Neural progenitor cell (in vitro differentiated cells): ENCODE results near the gene IDE. TPM values are rescaled to one million over a fixed set of nuclear protein-coding genes. Genes with fewer than 3 reads are reported as not detected.
A peak's percentile ranks its signal among the peaks of the same experiment; 100 is the strongest.

Experiments used
- DNase-seq: peaks from one replicate; pipeline ENCODE4 v3.0.0-alpha.2; 2016; ENCODE audit warnings: low spot score
- H2AFZ ChIP-seq: fragments of 200-600 bp; sonication (generic); replicated peaks from 2 replicates; pipeline ENCODE4 v1.6.1; 2016; ENCODE audit warnings: antibody characterized with exemption
- H3F3A ChIP-seq: fragments of 200-600 bp; sonication (generic); 2 replicates; pipeline ENCODE4 v1.6.1; 2016; ENCODE audit warnings: antibody characterized with exemption, low read depth
- H3K27ac ChIP-seq: fragments of 200-600 bp; sonication (generic); 2 replicates; pipeline ENCODE4 v1.5.1; 2016; ENCODE audit warnings: mild to moderate bottlenecking
- H3K27me3 ChIP-seq: fragments of 200-600 bp; sonication (generic); 2 replicates; pipeline ENCODE4 v1.6.1; 2016; ENCODE audit warnings: mild to moderate bottlenecking, moderate library complexity
- H3K36me3 ChIP-seq: fragments of 200-600 bp; sonication (generic); 2 replicates; pipeline ENCODE4 v1.5.1; 2016
- H3K4me1 ChIP-seq: fragments of 200-600 bp; sonication (generic); 2 replicates; pipeline ENCODE4 v1.6.1; 2016; ENCODE audit warnings: mixed run types
- H3K4me2 ChIP-seq: fragments of 200-600 bp; sonication (generic); 2 replicates; pipeline ENCODE4 v1.6.1; 2016
- H3K4me3 ChIP-seq: fragments of 200-600 bp; sonication (generic); 2 replicates; pipeline ENCODE4 v1.5.1; 2016
- H3K79me2 ChIP-seq: fragments of 200-600 bp; sonication (generic); 2 replicates; pipeline ENCODE4 v1.6.1; 2016; ENCODE audit warnings: low read depth
- H3K9ac ChIP-seq: fragments of 200-600 bp; sonication (generic); 2 replicates; pipeline ENCODE4 v1.6.1; 2016
- H3K9me3 ChIP-seq: fragments of 200-600 bp; sonication (generic); 2 replicates; pipeline ENCODE4 v1.5.1; 2016; ENCODE audit warnings: low read depth
- H4K20me1 ChIP-seq: fragments of 200-600 bp; sonication (generic); 2 replicates; pipeline ENCODE4 v1.6.1; 2016; ENCODE audit warnings: low read depth
- H3K27ac Mint-ChIP-seq: 3 replicates; pipeline ENCODE4 v1.8.0; 2021; ENCODE audit warnings: mixed read lengths
- H3K27me3 Mint-ChIP-seq: 2 replicates; pipeline ENCODE4 v1.8.0; 2022; ENCODE audit warnings: low read depth, mild to moderate bottlenecking, inconsistent platforms, moderate library complexity, mixed read lengths; ENCODE audit not compliant: insufficient read depth
- H3K36me3 Mint-ChIP-seq: 3 replicates; pipeline ENCODE4 v1.8.0; 2021; ENCODE audit warnings: mixed read lengths
- H3K4me1 Mint-ChIP-seq: 3 replicates; pipeline ENCODE4 v1.8.0; 2021; ENCODE audit warnings: mixed read lengths
- H3K4me3 Mint-ChIP-seq: 3 replicates; pipeline ENCODE4 v1.8.0; 2021; ENCODE audit warnings: mild to moderate bottlenecking, moderate library complexity, mixed read lengths
- H3K9me3 Mint-ChIP-seq: 3 replicates; pipeline ENCODE4 v1.8.0; 2020; ENCODE audit warnings: mixed read lengths
- CTCF ChIP-seq: fragments of 200-600 bp; sonication (generic); IDR thresholded peaks from 2 replicates; pipeline ENCODE4 v1.5.1; 2017; ENCODE audit warnings: antibody characterized with exemption, mild to moderate bottlenecking
- EZH2 ChIP-seq: fragments of 200-600 bp; sonication (generic); IDR thresholded peaks from 2 replicates; pipeline ENCODE4 v1.6.1; 2017; ENCODE audit warnings: antibody characterized with exemption, mild to moderate bottlenecking, moderate library complexity
- EZH2phosphoT487 ChIP-seq: fragments of 200-600 bp; sonication (generic); IDR thresholded peaks from 2 replicates; pipeline ENCODE4 v1.6.1; 2017; ENCODE audit warnings: antibody characterized with exemption
- total RNA-seq: library from RNA; depleted of rRNA; stranded (reverse); fragments of >200 nt; gene quantifications from 2 replicates; pipeline ENCODE4 v1.2.3, GENCODE V29; 2015; ENCODE audit warnings: low replicate concordance

Gene IDE
- total RNA-seq, 1 donor from 2014 or later: 44.8 TPM

DNA sequence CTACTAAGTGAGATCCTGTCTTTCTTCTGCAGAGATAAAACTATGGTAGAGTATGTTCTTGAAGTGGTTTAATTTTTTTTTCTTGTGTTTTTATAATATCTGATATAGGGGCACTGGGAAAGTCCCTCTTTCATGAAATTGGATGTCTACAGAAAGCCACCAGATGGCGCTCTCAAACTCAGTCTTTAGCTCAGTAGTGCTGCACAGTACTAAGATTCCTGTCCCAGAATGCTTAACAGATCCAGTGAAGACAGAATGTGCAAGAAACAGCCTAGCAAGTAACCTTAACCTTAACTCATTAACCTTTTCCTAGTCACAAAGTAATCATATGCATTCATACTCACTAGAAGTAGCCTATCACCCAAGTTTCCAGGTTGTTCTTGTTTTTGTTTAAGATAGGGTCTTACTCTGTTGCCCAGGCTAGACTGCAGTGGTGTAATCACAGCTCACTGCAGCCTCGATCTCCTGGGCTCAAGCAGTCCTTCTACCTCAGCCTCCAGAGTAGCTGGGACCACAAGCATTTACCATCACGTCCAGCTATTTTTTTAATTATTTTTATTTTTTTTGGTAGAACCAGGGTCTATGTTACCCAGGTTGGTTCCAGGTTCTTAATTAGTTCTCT lies 56.7 kb downstream of the IDE start:
- no peak overlapping the region for H3K27ac ChIP-seq
- H3K27me3 ChIP-seq: no peaks in the 10 kb centered on the region
- H3K4me2 ChIP-seq: no peak overlapping the region
- H3K36me3 Mint-ChIP-seq: peaks cover 4% of the 10 kb centered on the region
- peaks cover 3% of the 10 kb centered on the region for H4K20me1 ChIP-seq
- peak; percentile 83 for DNase-seq
- no peak overlapping the region for H3K27ac Mint-ChIP-seq
- no peak overlapping the region for H3K4me3 Mint-ChIP-seq
- no peaks in the 10 kb centered on the region for H3K27me3 Mint-ChIP-seq
- H2AFZ ChIP-seq: no peak overlapping the region
- no peaks in the 10 kb centered on the region for H3K4me1 Mint-ChIP-seq
- H3K9me3 Mint-ChIP-seq: no peaks in the 10 kb centered on the region
- no peak overlapping the region for H3K9ac ChIP-seq
- no peaks in the 10 kb centered on the region for H3K79me2 ChIP-seq
- TF ChIP-seq EZH2: no peak
- peak; percentile 89 for TF ChIP-seq CTCF
- no peak for TF ChIP-seq EZH2phosphoT487
- H3F3A ChIP-seq: peaks cover 18% of the 10 kb centered on the region
- H3K36me3 ChIP-seq: peaks cover 6% of the 10 kb centered on the region
- no peaks in the 10 kb centered on the region for H3K9me3 ChIP-seq
- H3K4me1 ChIP-seq: peaks cover 5% of the 10 kb centered on the region
- no peak overlapping the region for H3K4me3 ChIP-seq

- Mint-ChIP-seq H3K27ac (no peak overlapping the region), H3K9me3 (no peaks in the 10 kb centered on the region), H3K4me3 (no peak overlapping the region), H3K27me3 (no peaks in the 10 kb centered on the region), H3K4me1 (peaks cover 25% of the 10 kb centered on the region), H3K36me3 (peaks cover 16% of the 10 kb centered on the region)
- H3K4me1 ChIP-seq: peaks cover 17% of the 10 kb centered on the region
- DNase-seq: no peak
- peaks cover 3% of the 10 kb centered on the region for H4K20me1 ChIP-seq
- peaks cover 13% of the 10 kb centered on the region for H3K36me3 ChIP-seq
- no peaks in the 10 kb centered on the region for H3K9me3 ChIP-seq
- no peak overlapping the region for H3K4me3 ChIP-seq
- peaks cover 18% of the 10 kb centered on the region for H3F3A ChIP-seq
- no peak overlapping the region for H2AFZ ChIP-seq
- TF ChIP-seq EZH2phosphoT487 (no peak), CTCF (no peak), EZH2 (no peak)
- no peak overlapping the region for H3K9ac ChIP-seq
- no peak overlapping the region for H3K4me2 ChIP-seq
- no peaks in the 10 kb centered on the region for H3K27me3 ChIP-seq
- no peaks in the 10 kb centered on the region for H3K79me2 ChIP-seq
- H3K27ac ChIP-seq: no peak overlapping the region
These were observed 65.0 kb downstream of the IDE start for GRCh38 chr10:92508866-92509265.

DNA sequence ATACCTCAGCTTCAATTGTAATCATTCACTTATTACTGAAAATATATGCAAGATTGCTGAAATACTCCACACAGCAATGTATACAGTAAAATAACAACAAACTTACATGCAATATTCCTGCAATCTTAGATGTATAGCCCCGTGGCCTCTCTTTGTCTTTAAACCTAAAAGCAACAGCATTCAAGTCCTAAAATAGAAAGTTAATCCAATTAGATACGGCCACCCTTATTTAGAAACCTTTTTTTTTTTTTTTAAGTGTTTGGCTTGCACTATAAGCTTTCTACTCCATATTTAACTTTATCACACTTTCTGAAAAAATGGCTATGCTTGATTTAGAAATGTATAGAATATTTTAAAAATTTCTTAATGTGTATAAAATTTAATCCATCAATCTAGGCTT lies 67.6 kb downstream of the IDE start:
- Histone ChIP-seq H3K79me2 (no peaks in the 10 kb centered on the region), H3K9ac (no peak overlapping the region), H3F3A (peaks cover 7% of the 10 kb centered on the region), H2AFZ (no peak overlapping the region), H3K9me3 (no peaks in the 10 kb centered on the region), H3K36me3 (peaks cover 20% of the 10 kb centered on the region), H3K27ac (no peak overlapping the region), H3K27me3 (no peaks in the 10 kb centered on the region), H3K4me2 (peak overlapping the region; percentile 19), H3K4me3 (no peak overlapping the region), H3K4me1 (peaks cover 8% of the 10 kb centered on the region), H4K20me1 (no peaks in the 10 kb centered on the region)
- Mint-ChIP-seq H3K4me1 (peaks cover 25% of the 10 kb centered on the region), H3K36me3 (peaks cover 14% of the 10 kb centered on the region), H3K4me3 (no peak overlapping the region), H3K9me3 (no peaks in the 10 kb centered on the region), H3K27me3 (no peaks in the 10 kb centered on the region), H3K27ac (no peak overlapping the region)
- DNase-seq: peak; percentile 11
- TF ChIP-seq EZH2: no peak

DNA sequence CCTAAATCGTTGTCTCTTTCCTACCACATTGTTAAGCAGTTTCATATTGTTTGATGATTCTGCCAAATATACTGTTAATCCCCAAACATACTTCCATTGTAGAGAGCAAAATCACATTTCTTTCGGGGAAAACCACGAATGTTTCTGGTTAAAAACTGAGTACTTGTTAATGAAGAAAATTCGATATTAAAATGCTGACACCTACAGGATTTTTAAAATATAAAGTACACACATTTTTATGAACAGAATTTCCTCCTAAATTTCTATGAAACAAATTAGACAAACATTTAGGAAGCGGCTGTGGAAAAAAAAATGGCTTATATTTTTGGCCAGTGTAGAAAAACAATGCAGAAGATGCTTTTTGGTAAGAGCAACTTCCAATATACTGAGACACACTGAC lies 68.8 kb downstream of the IDE start:
- no peak for DNase-seq
- TF ChIP-seq EZH2phosphoT487 (no peak), CTCF (no peak), EZH2 (no peak)
- Histone ChIP-seq H3K27me3 (no peaks in the 10 kb centered on the region), H3K79me2 (no peaks in the 10 kb centered on the region), H3K9me3 (no peaks in the 10 kb centered on the region), H3K4me1 (peaks cover 8% of the 10 kb centered on the region), H3K9ac (no peak overlapping the region), H3K4me2 (no peak overlapping the region), H3K27ac (no peak overlapping the region), H3F3A (peaks cover 4% of the 10 kb centered on the region), H2AFZ (no peak overlapping the region), H3K4me3 (no peak overlapping the region), H3K36me3 (peaks cover 24% of the 10 kb centered on the region), H4K20me1 (no peaks in the 10 kb centered on the region)
- H3K27ac Mint-ChIP-seq: no peak overlapping the region
- H3K9me3 Mint-ChIP-seq: no peaks in the 10 kb centered on the region
- H3K4me3 Mint-ChIP-seq: no peak overlapping the region
- H3K36me3 Mint-ChIP-seq: peaks cover 19% of the 10 kb centered on the region
- H3K4me1 Mint-ChIP-seq: peaks cover 25% of the 10 kb centered on the region
- no peaks in the 10 kb centered on the region for H3K27me3 Mint-ChIP-seq
